Measurements from ENCODE around the gene SLC25A42. TPM values are rescaled to one million over a fixed set of nuclear protein-coding genes. Genes with fewer than 3 reads are reported as not detected.
A peak's percentile ranks its signal among the peaks of the same experiment; 100 is the strongest.

SLC25A42 gene
- total RNA-seq, 1 donor from 2014 or later: 12.7 TPM

DNA sequence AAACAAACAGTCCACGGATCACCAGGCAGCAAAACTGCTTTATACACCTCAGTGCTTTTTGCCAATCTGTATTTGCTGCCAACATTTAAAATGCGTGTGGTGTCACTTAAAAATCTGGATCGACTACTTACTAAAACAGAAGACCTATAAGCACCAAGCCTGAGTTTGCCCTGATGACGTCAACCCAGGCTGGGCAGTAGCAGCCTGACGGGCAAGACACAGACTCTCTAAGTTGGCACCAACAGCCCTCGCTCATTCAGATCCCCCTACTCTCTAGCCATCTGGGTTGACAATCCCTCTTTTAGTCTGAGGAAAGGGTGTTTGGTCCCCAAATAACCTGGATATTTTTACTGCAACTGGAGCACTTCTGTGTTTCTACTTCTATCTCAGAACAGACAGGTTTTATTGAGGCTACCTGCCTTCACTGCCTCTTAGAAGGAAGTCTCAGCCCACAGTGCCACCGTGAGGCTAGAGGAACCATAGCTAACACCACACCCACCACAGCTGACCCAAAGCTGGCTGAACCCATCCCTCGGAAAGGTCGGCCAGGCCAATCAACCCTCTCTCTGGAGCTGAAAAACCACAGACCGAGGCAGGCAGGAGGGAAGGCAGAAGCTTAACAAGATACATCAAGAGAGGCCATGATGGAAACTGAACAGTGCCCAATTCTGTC lies 37.4 kb upstream of the SLC25A42 start:
- Histone ChIP-seq H3K4me3 (no peak overlapping the region), H3K27ac (no peak overlapping the region), H3K4me1 (peaks cover 7% of the 10 kb centered on the region), H3K9me3 (no peaks in the 10 kb centered on the region), H3K36me3 (peaks cover 88% of the 10 kb centered on the region), H3K27me3 (no peaks in the 10 kb centered on the region)
- peak; percentile 21 for TF ChIP-seq CTCF (IDR thresholded peaks at IDR 0.05)
- DNase-seq (no peak), ATAC-seq (peak; percentile 76)
- intact Hi-C loops (cut with DNase I): no loop called here

DNA sequence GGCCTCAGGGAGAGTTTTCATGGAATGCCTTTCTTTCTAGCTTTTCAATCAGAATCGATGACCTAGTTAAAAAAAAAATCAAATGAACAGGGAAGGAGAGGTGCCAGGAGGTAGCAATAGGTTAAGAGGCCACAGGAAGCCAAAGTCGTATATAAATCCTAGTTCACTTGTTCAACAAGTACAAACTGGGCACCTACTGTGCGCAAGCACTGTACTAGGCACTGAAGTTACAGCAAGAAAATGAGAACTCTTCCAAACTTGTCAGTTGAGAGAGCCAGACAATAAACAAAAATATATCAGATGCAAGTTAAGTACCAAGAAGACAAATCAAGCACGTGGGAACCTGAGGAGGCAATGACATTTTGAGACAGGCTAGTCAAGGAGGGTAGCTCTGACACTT lies 36.6 kb upstream of the SLC25A42 start:
- DNase-seq (no peak), ATAC-seq (no peak)
- Histone ChIP-seq H3K27me3 (no peaks in the 10 kb centered on the region), H3K4me1 (peaks cover 12% of the 10 kb centered on the region), H3K9me3 (no peaks in the 10 kb centered on the region), H3K4me3 (no peak overlapping the region), H3K27ac (no peak overlapping the region), H3K36me3 (peaks cover 85% of the 10 kb centered on the region)
- intact Hi-C loops (cut with DNase I): no loop called here
- TF ChIP-seq CTCF (IDR thresholded peaks at IDR 0.05): no peak

- Histone ChIP-seq H3K9me3 (no peaks in the 10 kb centered on the region), H3K27me3 (no peaks in the 10 kb centered on the region), H3K27ac (no peak overlapping the region), H3K36me3 (peaks cover 72% of the 10 kb centered on the region), H3K4me3 (no peak overlapping the region), H3K4me1 (peaks cover 16% of the 10 kb centered on the region)
- DNase-seq (no peak), ATAC-seq (no peak)
- no peak for TF ChIP-seq CTCF (IDR thresholded peaks at IDR 0.05)
- intact Hi-C loops (cut with DNase I): no loop called here
These were observed 35.3 kb upstream of the SLC25A42 start for GRCh38 chr19:19028526-19028925.

DNA sequence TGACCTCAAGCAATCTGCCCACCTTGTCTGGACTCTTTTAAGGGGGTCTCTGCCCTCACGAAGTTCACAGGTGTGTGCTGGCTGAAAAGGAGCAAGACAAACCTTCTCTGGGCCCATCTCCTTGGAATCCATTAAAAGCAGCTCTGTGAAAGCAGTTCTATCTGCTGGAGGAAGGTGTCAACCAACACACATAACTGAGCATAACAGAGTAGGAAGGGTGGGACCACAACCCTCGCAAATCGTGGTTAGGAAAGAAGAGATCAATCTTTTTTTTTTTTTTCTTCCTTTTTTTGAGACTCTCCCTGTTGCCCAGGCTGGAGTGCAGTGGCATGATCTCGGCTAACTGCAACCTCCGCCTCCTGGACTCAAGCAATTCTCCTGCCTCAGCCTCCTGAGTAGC lies 31.9 kb upstream of the SLC25A42 start:
- intact Hi-C loops (cut with DNase I): no loop called here
- peaks cover 18% of the 10 kb centered on the region for H3K4me1 ChIP-seq
- no peak overlapping the region for H3K27ac ChIP-seq
- H3K4me3 ChIP-seq: peak overlapping the region; percentile 88
- DNase-seq: no peak
- no peak for TF ChIP-seq CTCF (IDR thresholded peaks at IDR 0.05)
- H3K27me3 ChIP-seq: no peaks in the 10 kb centered on the region
- no peak for ATAC-seq
- peaks cover 39% of the 10 kb centered on the region for H3K36me3 ChIP-seq
- H3K9me3 ChIP-seq: no peaks in the 10 kb centered on the region

DNA sequence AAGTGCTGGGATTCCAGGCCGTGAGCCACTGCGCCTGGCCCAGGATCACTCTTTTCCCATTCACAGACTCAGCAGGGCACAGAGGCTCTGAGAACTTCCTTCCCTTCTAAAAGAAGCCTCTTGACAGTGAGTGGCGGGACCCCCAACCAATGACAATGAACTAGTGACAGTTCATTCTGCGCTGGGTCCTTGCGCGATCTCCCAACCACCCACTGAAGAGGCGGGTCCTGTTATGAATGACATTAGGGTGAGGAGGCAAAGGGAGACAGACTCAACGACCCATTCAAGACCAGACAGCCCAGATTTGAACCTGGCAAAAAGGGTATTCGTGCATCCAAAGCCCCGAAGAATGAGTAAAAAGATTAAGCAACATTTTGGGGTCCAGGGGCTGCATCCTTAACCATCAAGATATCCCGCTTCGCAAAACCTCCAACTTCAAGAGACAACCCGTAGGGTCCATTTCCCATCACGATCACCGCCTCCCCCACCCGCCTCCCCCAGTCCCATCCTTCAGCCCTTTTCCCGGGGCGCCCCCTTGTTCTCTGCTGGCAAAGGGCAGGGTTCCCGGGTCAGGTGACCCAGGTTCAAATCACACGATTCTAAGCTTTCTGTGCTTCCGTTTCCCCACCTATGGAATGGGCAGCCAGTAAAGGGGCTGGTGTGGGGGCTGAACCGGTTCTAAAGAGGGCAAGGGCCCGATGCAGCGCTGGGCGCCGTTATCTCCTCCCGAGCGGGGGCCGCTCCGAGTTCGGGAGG lies 31.2 kb upstream of the SLC25A42 start:
- Histone ChIP-seq H3K27me3 (no peaks in the 10 kb centered on the region), H3K9me3 (no peaks in the 10 kb centered on the region), H3K27ac (peak overlapping the region; percentile 96), H3K4me3 (peak overlapping the region; percentile 88), H3K36me3 (peaks cover 32% of the 10 kb centered on the region), H3K4me1 (peaks cover 17% of the 10 kb centered on the region)
- DNase-seq: peak; percentile 87
- no peak for TF ChIP-seq CTCF (IDR thresholded peaks at IDR 0.05)
- intact Hi-C loops (cut with DNase I): no loop called here
- peak; percentile 78 for ATAC-seq
